NCI-H146 treated with DMSO at 0.1 percent for 48 hours (cell line): Measurements from ENCODE around the gene KASH5.
"Not testable (repeated sequence)": the region's sequence is repeated elsewhere in the genome, so short reads cannot be mapped to it uniquely, and the experiment has no call there.

Experiments
- DNase-seq: peaks from one replicate; lab custom pipeline; 2025; ENCODE audit not compliant: unreplicated experiment; lab: John Stamatoyannopoulos, UW

The KASH5 gene

DNA sequence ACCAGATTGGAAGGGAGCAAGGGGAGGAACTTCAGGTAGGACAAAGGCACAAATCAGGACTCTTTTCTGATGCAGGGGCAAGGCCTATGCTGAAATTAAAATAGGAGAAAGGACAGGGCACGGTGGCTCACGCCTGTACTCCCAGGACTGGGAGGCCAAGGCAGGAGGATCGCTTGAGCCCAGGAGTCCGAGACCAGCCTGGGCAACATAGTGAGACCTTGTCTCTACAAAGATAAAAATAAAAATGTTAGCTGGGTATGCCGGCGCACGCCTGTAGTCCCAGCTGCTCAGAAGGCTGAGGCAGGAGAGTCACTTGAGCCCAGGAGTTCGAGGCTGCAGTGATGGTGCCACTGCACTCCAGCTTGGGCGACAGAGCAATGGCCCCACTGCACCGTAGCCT, 47.6 kb downstream of the KASH5 start:
- no peak for DNase-seq

DNA sequence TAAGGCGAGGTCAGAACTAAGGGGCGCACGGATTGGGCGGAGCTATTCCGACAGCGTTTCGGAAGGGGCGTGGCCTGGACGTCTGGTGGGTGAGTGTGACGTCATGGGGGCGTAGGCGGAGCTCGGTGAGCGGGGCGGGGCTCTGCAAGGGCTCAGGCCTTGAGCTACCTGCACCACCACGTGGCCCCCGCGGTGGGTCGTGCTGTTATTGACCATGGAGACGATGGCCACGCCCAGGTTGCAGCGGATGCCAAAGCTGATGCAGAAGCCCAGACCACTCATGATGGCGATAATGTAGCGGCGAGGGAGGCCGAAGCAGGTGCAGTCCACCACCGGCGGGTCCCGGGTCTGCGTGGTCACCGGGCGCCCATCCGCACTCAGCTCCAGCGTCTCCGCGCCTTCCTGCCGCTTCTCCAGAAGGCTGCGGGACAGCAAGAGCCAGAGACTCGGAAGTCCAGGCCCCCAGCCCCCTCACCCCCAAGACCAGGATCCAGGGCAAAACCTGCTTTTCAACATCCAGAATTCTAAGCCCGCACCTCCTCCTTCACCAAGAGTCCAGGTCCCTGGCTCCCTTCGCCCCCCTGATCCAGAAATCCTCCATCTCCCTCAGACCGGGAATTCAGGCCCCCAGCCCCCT, 48.5 kb downstream of the KASH5 start:
- no peak for DNase-seq

DNA sequence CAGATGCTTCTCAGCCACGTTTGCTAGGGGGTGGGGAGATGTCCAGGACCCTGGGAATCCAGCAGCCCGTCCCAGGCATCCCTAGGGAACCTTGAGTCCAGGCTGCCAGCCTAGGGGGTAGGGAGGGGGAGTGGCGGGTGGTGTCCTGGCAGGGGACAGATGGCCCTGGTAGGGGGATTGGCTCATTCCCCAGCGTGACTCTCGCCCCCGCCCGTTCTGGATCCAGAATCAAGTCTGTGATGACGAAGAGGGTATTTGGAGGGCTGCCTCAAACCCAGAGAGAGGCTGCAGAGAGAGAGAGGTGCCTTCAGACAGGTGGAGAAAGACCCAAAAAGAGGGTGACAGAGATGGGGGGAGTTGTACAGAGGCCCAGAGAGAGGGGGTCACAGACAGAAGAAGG, 49.2 kb downstream of the KASH5 start:
- DNase-seq: no peak

GRCh38 chr19:49438261-49438660, 50.2 kb downstream of the KASH5 start:
- DNase-seq: no peak

GRCh38 chr19:49439836-49440235, 51.8 kb downstream of the KASH5 start:
- DNase-seq: no peak

DNA sequence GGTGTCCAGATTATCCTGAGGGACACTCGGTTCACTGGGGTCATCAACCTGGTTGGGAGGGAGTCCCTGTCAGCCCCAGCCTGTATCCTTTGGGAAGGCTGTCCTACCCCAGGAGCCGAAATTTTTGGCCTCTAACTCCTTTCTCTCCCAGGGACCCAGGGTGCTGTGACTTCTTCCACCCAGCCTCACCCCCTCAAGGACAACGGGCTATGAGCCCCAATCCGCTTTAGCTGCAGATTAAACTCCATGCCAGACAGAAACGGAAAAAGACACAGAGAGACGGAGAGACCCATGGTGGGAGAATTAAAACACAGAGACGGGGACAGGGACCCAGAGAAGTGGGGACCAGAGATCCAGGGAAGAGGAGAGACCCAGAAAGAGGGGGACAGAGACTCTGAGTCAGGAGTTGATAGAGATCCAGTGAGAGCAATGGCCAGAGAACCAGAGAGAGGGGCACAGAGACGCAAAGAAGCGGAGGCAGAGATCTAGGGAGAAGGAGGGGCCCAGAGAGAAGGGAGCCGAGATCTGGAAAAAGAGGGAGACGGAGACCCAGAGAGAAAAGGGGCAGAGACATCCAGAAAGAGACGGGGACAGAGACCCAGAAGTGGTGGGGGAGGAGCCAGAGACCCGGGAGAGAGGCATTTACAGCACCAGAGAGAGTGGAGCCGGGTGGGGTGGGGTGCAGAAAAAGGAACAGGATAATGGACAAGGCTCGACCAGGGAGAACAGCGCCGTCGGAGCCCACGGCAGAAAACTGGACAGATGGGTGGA, 52.6 kb downstream of the KASH5 start:
- DNase-seq: no peak

GRCh38 chr19:49441210-49441959, 53.3 kb downstream of the KASH5 start, which contains the start of gene SLC17A7:
TSS of gene SLC17A7 (minus strand) at chr19:49441527. CDS start at chr19:49441379, 148 bp downstream.
- DNase-seq: no peak

DNA sequence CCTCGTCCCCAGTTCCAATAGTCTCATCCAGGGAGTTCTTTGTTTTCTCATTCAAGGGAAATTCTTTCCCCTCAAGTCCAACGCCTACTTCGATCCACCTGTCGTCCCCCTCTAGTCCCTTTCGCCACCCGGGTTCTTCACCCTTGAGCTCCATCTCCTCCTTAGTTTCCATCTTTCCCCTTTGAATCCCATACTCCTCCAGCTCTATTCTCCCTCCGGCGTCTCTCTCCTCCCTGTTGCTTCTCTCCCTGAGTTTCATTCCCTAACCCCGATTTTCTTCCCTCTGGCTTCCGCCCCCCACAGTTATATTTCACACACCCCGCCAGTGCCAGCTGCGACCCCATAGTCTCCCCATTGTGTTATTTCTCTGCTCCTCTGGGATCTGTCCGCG, 53.9 kb downstream of the KASH5 start:
- no peak for DNase-seq

DNA sequence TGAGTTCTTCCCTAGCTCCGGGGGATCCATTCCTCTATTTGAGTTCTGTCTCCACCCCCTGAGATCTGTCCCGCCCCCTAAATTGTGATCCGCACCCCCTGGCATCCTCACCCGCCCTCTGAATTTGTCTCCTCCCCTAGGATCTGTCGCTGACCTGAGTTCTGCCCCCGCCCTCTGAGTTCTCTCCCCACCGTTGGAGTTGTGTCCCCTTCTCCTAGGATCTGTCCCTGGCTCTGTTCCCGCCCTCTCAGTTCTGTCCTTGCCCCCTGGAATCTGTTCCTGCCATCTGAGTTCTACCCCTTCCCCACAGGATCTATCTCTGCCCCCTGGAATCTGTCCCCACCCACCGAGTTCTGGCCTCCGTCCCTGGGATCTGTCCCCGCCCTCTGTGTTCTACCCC, 54.3 kb downstream of the KASH5 start:
- no peak for DNase-seq

DNA sequence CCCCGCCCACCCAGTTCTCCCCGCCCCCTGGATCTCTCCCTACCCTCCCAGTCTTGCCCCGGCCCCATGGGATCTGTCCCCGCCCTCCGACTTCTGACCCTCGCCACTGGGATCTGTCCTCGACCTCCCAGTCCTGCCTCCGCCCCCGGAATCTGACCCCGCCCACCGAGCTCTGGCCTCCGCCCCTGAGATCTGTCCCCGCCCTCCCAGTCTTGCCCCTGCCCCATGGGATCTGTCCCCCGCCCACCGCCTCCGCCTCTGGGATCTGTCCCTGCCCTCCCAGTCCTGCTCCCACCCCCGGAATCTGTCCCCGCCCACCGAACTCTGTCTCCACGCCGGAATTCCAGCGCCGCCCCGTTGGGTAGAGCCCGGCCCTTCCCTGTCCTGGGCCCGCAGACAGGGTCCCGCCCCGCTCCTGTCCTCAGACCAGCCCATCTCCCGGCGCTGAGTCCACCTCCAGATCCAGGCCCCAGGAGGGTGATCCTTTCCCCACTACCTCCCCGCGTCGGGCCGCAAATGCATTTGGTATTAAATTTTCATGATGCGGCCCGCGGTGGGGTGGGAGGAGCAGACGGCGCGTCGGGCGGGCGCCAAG, 54.8 kb downstream of the KASH5 start:
- DNase-seq: peak; percentile 83

- peak; percentile 95 for DNase-seq
These were observed 55.5 kb downstream of the KASH5 start for GRCh38 chr19:49443366-49444099.

DNA sequence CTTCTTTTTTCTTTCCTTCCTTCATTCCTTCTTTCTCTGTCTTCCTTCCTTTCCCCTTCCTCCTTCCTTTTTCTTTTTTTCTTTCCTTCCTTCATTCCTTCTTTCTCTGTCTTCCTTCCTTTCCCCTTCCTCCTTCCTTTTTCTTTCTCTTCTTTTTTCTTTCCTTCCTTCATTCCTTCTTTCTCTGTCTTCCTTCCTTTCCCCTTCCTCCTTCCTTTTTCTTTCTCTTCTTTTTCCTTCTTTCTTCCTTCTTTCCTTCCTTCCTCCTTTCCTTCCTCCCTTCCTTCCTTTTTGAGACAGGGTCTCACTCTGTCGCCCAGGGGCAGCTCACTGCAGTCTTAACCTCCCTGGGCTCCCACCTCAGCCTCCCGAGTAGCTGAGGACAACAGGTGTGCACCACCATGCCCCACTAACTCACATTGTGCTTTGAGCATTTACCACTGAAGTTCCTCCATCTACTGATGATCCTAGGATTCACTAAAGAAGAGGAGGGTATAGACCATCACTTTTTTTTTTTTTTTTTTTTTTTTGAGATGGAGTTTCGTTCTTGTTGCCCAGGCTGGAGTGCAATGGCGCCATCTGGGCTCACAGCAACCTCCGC, 56.2 kb downstream of the KASH5 start:
- DNase-seq: not testable (repeated sequence)

GRCh38 chr19:49445997-49446396, 57.9 kb downstream of the KASH5 start:
- DNase-seq: no peak

- no peak for DNase-seq
These were observed 59.7 kb downstream of the KASH5 start for GRCh38 chr19:49447485-49448431.

- DNase-seq: no peak
These were observed 60.4 kb downstream of the KASH5 start for GRCh38 chr19:49448432-49448786.

GRCh38 chr19:49450405-49450804, 62.4 kb downstream of the KASH5 start:
- DNase-seq: no peak

- DNase-seq: peak; percentile 100
These were observed 63.6 kb downstream of the KASH5 start, which contains the start of gene PIH1D1 for GRCh38 chr19:49451430-49452181. TSS of gene PIH1D1 (minus strand) at chr19:49451814. CDS start at chr19:49451574, 240 bp downstream.

- peak; percentile 98 for DNase-seq
These were observed 65.1 kb downstream of the KASH5 start, which contains the start of gene ALDH16A1 for GRCh38 chr19:49453013-49453756. TSS of gene ALDH16A1 (plus strand) at chr19:49453225. CDS start at chr19:49453332, 107 bp downstream.
